ENCODE results near the gene VWA2.

DNA sequence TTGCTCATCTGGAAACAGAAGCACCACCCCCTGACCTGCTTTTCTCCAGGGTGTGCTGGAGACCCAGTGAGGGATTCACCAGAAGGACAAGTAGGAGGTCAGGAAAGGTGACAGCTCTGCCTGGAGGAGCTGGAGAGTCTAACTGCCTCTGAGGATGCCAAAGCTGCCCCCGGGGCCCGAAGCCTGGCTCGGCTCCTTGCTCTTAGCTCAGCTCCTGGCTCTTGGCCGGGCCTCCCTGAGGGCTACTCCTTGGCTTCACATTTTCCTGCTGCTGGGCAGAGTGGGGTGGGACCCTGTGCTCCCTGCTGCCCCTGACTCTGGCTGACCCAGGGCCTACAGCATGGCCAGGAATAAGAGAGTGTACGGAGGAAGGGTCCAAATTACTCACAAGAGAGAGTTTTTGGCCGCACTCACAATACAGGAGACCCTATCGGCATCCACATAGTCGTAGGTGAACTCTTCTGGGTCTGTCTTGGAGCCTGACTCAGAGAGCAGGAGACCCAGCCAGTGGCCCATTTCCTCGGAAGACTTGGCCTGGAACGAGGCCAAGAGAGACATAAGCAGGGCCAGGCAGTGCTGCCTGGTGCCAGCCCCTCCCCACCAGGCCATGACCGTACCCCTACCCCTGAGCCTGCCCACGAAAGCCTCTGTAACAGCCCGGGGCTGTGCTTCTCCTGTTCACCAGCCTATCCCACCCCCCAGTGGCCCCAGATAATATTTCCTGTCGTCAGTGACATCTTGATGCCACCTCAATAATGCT, 63.1 kb downstream of the VWA2 start:
- TF ChIP-seq, protein P1, sequence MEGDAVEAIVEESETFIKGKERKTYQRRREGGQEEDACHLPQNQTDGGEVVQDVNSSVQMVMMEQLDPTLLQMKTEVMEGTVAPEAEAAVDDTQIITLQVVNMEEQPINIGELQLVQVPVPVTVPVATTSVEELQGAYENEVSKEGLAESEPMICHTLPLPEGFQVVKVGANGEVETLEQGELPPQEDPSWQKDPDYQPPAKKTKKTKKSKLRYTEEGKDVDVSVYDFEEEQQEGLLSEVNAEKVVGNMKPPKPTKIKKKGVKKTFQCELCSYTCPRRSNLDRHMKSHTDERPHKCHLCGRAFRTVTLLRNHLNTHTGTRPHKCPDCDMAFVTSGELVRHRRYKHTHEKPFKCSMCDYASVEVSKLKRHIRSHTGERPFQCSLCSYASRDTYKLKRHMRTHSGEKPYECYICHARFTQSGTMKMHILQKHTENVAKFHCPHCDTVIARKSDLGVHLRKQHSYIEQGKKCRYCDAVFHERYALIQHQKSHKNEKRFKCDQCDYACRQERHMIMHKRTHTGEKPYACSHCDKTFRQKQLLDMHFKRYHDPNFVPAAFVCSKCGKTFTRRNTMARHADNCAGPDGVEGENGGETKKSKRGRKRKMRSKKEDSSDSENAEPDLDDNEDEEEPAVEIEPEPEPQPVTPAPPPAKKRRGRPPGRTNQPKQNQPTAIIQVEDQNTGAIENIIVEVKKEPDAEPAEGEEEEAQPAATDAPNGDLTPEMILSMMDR (IDR thresholded peaks at IDR 0.05) = no peak
- no peak for TF ChIP-seq POLR2A (IDR thresholded peaks at IDR 0.05)

Data from Peyer's patch (tissue), 4 donors.